Measurements from ENCODE around the gene CHST14.

Gene CHST14

GRCh38 chr15:40508216-40508615, 37.4 kb downstream of the CHST14 start:
- peaks cover 12 to 17% of the 10 kb centered on the region in 2 donors for H3K4me1 ChIP-seq (ENCODE audit: control insufficient read depth in 1 of 2, insufficient read depth in 2 of 2, low read length in 2 of 2)
- no peak overlapping the region for H3K27ac ChIP-seq (ENCODE audit: low read depth, low read length)
- no peaks in the 10 kb centered on the region for H3K9me3 ChIP-seq (ENCODE audit: control insufficient read depth in 1 of 2, low read length in 2 of 2)
- no peaks in the 10 kb centered on the region for H3K36me3 ChIP-seq (ENCODE audit: control insufficient read depth in 1 of 2, insufficient read depth in 2 of 2, low read length in 2 of 2)
- H3K4me3 ChIP-seq (ENCODE audit: low read depth in 1 of 2, low read length in 2 of 2): no peak overlapping the region
- peaks cover 14 to 16% of the 10 kb centered on the region in 2 donors for H3K27me3 ChIP-seq (ENCODE audit: control insufficient read depth in 1 of 2, insufficient read depth in 2 of 2, low read length in 2 of 2)
- no peak overlapping the region for H3K9ac ChIP-seq (ENCODE audit: low read depth in 1 of 2, low read length in 2 of 2)

- no peak overlapping the region for H3K9ac ChIP-seq (ENCODE audit: low read depth in 1 of 2, low read length in 2 of 2)
- peaks cover 13 to 14% of the 10 kb centered on the region in 2 donors for H3K27me3 ChIP-seq (ENCODE audit: control insufficient read depth in 1 of 2, insufficient read depth in 2 of 2, low read length in 2 of 2)
- H3K27ac ChIP-seq (ENCODE audit: low read depth, low read length): no peak overlapping the region
Observed at GRCh38 chr15:40510201-40510600, 39.4 kb downstream of the CHST14 start.

GRCh38 chr15:40511093-40511471, 40.3 kb downstream of the CHST14 start:
- H3K27me3 ChIP-seq (ENCODE audit: control insufficient read depth in 1 of 2, insufficient read depth in 2 of 2, low read length in 2 of 2): peaks cover 13 to 14% of the 10 kb centered on the region in 2 donors

More at GRCh38 chr15:40510201-40510600, 39.4 kb downstream of the CHST14 start:
- Histone ChIP-seq H3K4me1 (ENCODE audit: control insufficient read depth in 1 of 2, insufficient read depth in 2 of 2, low read length in 2 of 2) (peaks cover 12 to 17% of the 10 kb centered on the region in 2 donors), H3K4me3 (ENCODE audit: low read depth in 1 of 2, low read length in 2 of 2) (no peak overlapping the region), H3K9me3 (ENCODE audit: control insufficient read depth in 1 of 2, low read length in 2 of 2) (no peaks in the 10 kb centered on the region), H3K36me3 (ENCODE audit: control insufficient read depth in 1 of 2, insufficient read depth in 2 of 2, low read length in 2 of 2) (no peaks in the 10 kb centered on the region)

GRCh38 chr15:40511472-40512133, 40.8 kb downstream of the CHST14 start:
- H3K27me3 ChIP-seq (ENCODE audit: control insufficient read depth in 1 of 2, insufficient read depth in 2 of 2, low read length in 2 of 2): peaks cover 13 to 14% of the 10 kb centered on the region in 2 donors
- H3K27ac ChIP-seq (ENCODE audit: low read depth, low read length): no peak overlapping the region
- no peaks in the 10 kb centered on the region for H3K9me3 ChIP-seq (ENCODE audit: control insufficient read depth in 1 of 2, low read length in 2 of 2)
- peak overlapping the region; percentile 44 to 48 for H3K9ac ChIP-seq (ENCODE audit: low read depth in 1 of 2, low read length in 2 of 2)
- H3K4me1 ChIP-seq (ENCODE audit: control insufficient read depth in 1 of 2, insufficient read depth in 2 of 2, low read length in 2 of 2): peaks cover 12 to 17% of the 10 kb centered on the region in 2 donors
- H3K4me3 ChIP-seq (ENCODE audit: low read depth in 1 of 2, low read length in 2 of 2): peak overlapping the region; percentile 65 to 73
- H3K36me3 ChIP-seq (ENCODE audit: control insufficient read depth in 1 of 2, insufficient read depth in 2 of 2, low read length in 2 of 2): no peaks in the 10 kb centered on the region

More at GRCh38 chr15:40511093-40511471, 40.3 kb downstream of the CHST14 start:
- no peaks in the 10 kb centered on the region for H3K9me3 ChIP-seq (ENCODE audit: control insufficient read depth in 1 of 2, low read length in 2 of 2)
- no peak overlapping the region for H3K27ac ChIP-seq (ENCODE audit: low read depth, low read length)
- peak overlapping the region; percentile 65 to 73 for H3K4me3 ChIP-seq (ENCODE audit: low read depth in 1 of 2, low read length in 2 of 2)
- H3K4me1 ChIP-seq (ENCODE audit: control insufficient read depth in 1 of 2, insufficient read depth in 2 of 2, low read length in 2 of 2): peaks cover 12 to 17% of the 10 kb centered on the region in 2 donors
- no peaks in the 10 kb centered on the region for H3K36me3 ChIP-seq (ENCODE audit: control insufficient read depth in 1 of 2, insufficient read depth in 2 of 2, low read length in 2 of 2)
- peak overlapping the region; percentile 44 to 48 for H3K9ac ChIP-seq (ENCODE audit: low read depth in 1 of 2, low read length in 2 of 2)

GRCh38 chr15:40512440-40512839, 41.7 kb downstream of the CHST14 start:
- H3K36me3 ChIP-seq (ENCODE audit: control insufficient read depth in 1 of 2, insufficient read depth in 2 of 2, low read length in 2 of 2): no peaks in the 10 kb centered on the region
- no peak overlapping the region for H3K27ac ChIP-seq (ENCODE audit: low read depth, low read length)
- peaks cover 13 to 14% of the 10 kb centered on the region in 2 donors for H3K27me3 ChIP-seq (ENCODE audit: control insufficient read depth in 1 of 2, insufficient read depth in 2 of 2, low read length in 2 of 2)
- no peak overlapping the region for H3K4me3 ChIP-seq (ENCODE audit: low read depth in 1 of 2, low read length in 2 of 2)
- peaks cover 12 to 13% of the 10 kb centered on the region in 2 donors for H3K4me1 ChIP-seq (ENCODE audit: control insufficient read depth in 1 of 2, insufficient read depth in 2 of 2, low read length in 2 of 2)
- no peaks in the 10 kb centered on the region for H3K9me3 ChIP-seq (ENCODE audit: control insufficient read depth in 1 of 2, low read length in 2 of 2)
- peak overlapping the region in 1 of 2 donors; percentile 48 for H3K9ac ChIP-seq (ENCODE audit: low read depth in 1 of 2, low read length in 2 of 2)

GRCh38 chr15:40513609-40514008, 42.8 kb downstream of the CHST14 start:
- H3K4me3 ChIP-seq (ENCODE audit: low read depth in 1 of 2, low read length in 2 of 2): no peak overlapping the region
- no peaks in the 10 kb centered on the region for H3K9me3 ChIP-seq (ENCODE audit: control insufficient read depth in 1 of 2, low read length in 2 of 2)
- H3K9ac ChIP-seq (ENCODE audit: low read depth in 1 of 2, low read length in 2 of 2): no peak overlapping the region
- H3K4me1 ChIP-seq (ENCODE audit: control insufficient read depth in 1 of 2, insufficient read depth in 2 of 2, low read length in 2 of 2): peaks cover 12 to 13% of the 10 kb centered on the region in 2 donors
- no peak overlapping the region for H3K27ac ChIP-seq (ENCODE audit: low read depth, low read length)
- H3K36me3 ChIP-seq (ENCODE audit: control insufficient read depth in 1 of 2, insufficient read depth in 2 of 2, low read length in 2 of 2): no peaks in the 10 kb centered on the region
- peaks cover 13 to 14% of the 10 kb centered on the region in 2 donors for H3K27me3 ChIP-seq (ENCODE audit: control insufficient read depth in 1 of 2, insufficient read depth in 2 of 2, low read length in 2 of 2)

GRCh38 chr15:40516322-40516721, 45.5 kb downstream of the CHST14 start:
- H3K4me3 ChIP-seq (ENCODE audit: low read depth in 1 of 2, low read length in 2 of 2): no peak overlapping the region
- no peaks in the 10 kb centered on the region for H3K9me3 ChIP-seq (ENCODE audit: control insufficient read depth in 1 of 2, low read length in 2 of 2)
- H3K27me3 ChIP-seq (ENCODE audit: control insufficient read depth in 1 of 2, insufficient read depth in 2 of 2, low read length in 2 of 2): peaks cover 5 to 7% of the 10 kb centered on the region in 2 donors
- no peak overlapping the region for H3K9ac ChIP-seq (ENCODE audit: low read depth in 1 of 2, low read length in 2 of 2)
- H3K36me3 ChIP-seq (ENCODE audit: control insufficient read depth in 1 of 2, insufficient read depth in 2 of 2, low read length in 2 of 2): no peaks in the 10 kb centered on the region
- peaks cover 7 to 9% of the 10 kb centered on the region in 2 donors for H3K4me1 ChIP-seq (ENCODE audit: control insufficient read depth in 1 of 2, insufficient read depth in 2 of 2, low read length in 2 of 2)
- no peak overlapping the region for H3K27ac ChIP-seq (ENCODE audit: low read depth, low read length)
